ENCODE results near the gene RNF14.

DNA sequence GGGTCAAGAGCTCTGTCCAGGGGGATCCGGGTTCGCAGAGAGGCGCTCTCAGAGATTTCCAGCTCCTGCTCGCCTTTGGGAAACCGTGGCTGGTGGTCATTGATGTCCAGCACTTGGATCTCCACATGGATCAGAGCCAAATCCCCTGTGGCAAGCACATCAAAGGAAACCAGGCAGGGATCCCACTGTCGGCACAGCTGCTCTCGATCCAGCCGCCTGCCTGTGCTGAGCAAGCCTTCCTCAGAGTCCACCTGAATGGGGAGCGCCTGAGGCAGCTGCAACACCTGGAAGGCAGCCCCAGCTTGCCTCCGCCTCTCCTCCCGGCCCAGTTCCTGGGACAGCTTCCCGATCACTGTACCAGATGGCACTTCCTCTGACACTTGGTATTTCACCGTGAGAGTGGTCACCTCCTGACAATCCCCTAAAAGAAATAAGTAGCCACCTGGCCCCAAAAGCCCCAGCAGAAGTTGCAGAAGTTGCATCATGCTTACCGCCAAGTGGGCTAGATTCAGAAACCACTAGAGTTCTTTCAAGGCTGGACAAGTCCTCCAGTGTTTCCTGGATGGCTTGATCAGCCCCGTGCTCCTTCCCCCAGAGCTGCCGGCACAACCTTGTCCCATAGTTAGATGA lies 11.4 kb upstream of the RNF14 start:
- TF ChIP-seq, protein P1, sequence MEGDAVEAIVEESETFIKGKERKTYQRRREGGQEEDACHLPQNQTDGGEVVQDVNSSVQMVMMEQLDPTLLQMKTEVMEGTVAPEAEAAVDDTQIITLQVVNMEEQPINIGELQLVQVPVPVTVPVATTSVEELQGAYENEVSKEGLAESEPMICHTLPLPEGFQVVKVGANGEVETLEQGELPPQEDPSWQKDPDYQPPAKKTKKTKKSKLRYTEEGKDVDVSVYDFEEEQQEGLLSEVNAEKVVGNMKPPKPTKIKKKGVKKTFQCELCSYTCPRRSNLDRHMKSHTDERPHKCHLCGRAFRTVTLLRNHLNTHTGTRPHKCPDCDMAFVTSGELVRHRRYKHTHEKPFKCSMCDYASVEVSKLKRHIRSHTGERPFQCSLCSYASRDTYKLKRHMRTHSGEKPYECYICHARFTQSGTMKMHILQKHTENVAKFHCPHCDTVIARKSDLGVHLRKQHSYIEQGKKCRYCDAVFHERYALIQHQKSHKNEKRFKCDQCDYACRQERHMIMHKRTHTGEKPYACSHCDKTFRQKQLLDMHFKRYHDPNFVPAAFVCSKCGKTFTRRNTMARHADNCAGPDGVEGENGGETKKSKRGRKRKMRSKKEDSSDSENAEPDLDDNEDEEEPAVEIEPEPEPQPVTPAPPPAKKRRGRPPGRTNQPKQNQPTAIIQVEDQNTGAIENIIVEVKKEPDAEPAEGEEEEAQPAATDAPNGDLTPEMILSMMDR (IDR thresholded peaks at IDR 0.05) = no peak
- TF ChIP-seq POLR2A (IDR thresholded peaks at IDR 0.05) = no peak

Measured in right lobe of liver (tissue), 4 donors.